Left ventricle myocardium inferior (tissue), 1 donor: ENCODE results near the gene TTC34. TPM values are rescaled to one million over a fixed set of nuclear protein-coding genes. Genes with fewer than 3 reads are reported as not detected.

Source experiments
- DNase-seq: peaks from one replicate; pipeline ENCODE4 v3.0.0-alpha.2; 2020
- H3K27ac ChIP-seq: fragments of 200-600 bp; replicated peaks from 2 replicates; pipeline ENCODE4 v1.8.0; 2021
- H3K27me3 ChIP-seq: fragments of 200-600 bp; 2 replicates; pipeline ENCODE4 v1.8.0; 2021; ENCODE audit warnings: low read depth
- H3K36me3 ChIP-seq: fragments of 200-600 bp; 2 replicates; pipeline ENCODE4 v1.8.0; 2021
- H3K4me1 ChIP-seq: fragments of 200-600 bp; 2 replicates; pipeline ENCODE4 v1.8.0; 2021
- H3K4me3 ChIP-seq: fragments of 200-600 bp; 2 replicates; pipeline ENCODE4 v1.8.0; 2021; ENCODE audit warnings: mild to moderate bottlenecking, moderate library complexity
- H3K9me3 ChIP-seq: fragments of 200-600 bp; replicated peaks from 2 replicates; pipeline ENCODE4 v1.8.0; 2021
- intact Hi-C: fragments of 100-400 bp; cut with micrococcal nuclease; formaldehyde crosslinking; loops from one replicate; pipeline ENCODE4 v1.11.0; 2022
- total RNA-seq: library from RNA; stranded (reverse); fragmentation: NEBNext Ultra II Directional; extraction: Animal tissue kit (Norgen Biotek cat#: 25700); gene quantifications from one replicate; pipeline ENCODE4 v1.2.1, GENCODE V29; 2021
- TF ChIP-seq, protein P1 (sequence below): fragments of 200-600 bp; IDR thresholded peaks from 2 replicates; pipeline ENCODE4 v1.8.0; 2021; ENCODE audit warnings: antibody characterized with exemption, mild to moderate bottlenecking, borderline replicate concordance
- donor health status: DM: no; HTN: yes; CAD: no; lungs with severe emphysema.

Gene TTC34
- total RNA-seq, 1 donor from 2014 or later: 0.91 TPM

DNA sequence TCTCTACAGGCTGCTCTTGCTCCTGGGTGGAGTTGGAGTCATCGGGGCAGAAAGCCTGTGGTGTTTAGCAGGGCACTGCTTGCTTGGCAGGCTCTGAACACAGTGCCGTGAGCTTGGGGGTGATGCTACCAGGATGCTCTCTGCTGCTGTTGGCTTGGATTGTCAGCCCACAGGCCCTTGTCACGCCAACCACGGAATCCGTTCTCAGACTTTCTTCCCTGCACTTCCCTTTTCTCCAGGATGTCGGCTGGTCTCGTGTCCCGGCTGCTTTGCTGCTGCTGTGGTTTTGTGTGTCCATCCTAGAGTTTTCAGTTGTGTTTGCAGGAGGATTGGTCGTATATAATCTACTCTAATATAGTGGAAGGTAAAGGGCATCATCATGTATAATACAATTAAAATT, 44.4 kb upstream of the TTC34 start:
- intact Hi-C loops: no loop called here
- TF ChIP-seq, protein P1, sequence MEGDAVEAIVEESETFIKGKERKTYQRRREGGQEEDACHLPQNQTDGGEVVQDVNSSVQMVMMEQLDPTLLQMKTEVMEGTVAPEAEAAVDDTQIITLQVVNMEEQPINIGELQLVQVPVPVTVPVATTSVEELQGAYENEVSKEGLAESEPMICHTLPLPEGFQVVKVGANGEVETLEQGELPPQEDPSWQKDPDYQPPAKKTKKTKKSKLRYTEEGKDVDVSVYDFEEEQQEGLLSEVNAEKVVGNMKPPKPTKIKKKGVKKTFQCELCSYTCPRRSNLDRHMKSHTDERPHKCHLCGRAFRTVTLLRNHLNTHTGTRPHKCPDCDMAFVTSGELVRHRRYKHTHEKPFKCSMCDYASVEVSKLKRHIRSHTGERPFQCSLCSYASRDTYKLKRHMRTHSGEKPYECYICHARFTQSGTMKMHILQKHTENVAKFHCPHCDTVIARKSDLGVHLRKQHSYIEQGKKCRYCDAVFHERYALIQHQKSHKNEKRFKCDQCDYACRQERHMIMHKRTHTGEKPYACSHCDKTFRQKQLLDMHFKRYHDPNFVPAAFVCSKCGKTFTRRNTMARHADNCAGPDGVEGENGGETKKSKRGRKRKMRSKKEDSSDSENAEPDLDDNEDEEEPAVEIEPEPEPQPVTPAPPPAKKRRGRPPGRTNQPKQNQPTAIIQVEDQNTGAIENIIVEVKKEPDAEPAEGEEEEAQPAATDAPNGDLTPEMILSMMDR: no peak
- H3K4me1 ChIP-seq: no peaks in the 10 kb centered on the region
- no peak overlapping the region for H3K4me3 ChIP-seq
- peaks cover 22% of the 10 kb centered on the region for H3K9me3 ChIP-seq
- H3K27ac ChIP-seq: no peak overlapping the region
- no peak for DNase-seq
- peaks cover 63% of the 10 kb centered on the region for H3K27me3 ChIP-seq
- no peaks in the 10 kb centered on the region for H3K36me3 ChIP-seq

GRCh38 chr1:2840036-2840809, 38.7 kb upstream of the TTC34 start:
- Histone ChIP-seq H3K9me3 (peaks cover 22% of the 10 kb centered on the region), H3K36me3 (no peaks in the 10 kb centered on the region), H3K27ac (no peak overlapping the region), H3K4me1 (no peaks in the 10 kb centered on the region), H3K4me3 (no peak overlapping the region), H3K27me3 (peaks cover 46% of the 10 kb centered on the region)
- DNase-seq: no peak
- TF ChIP-seq, protein P1: no peak
- intact Hi-C loops: no loop called here

- H3K9me3 ChIP-seq: peaks cover 10% of the 10 kb centered on the region
- TF ChIP-seq, protein P1: no peak
- H3K4me1 ChIP-seq: no peaks in the 10 kb centered on the region
- intact Hi-C loops: no loop called here
- no peaks in the 10 kb centered on the region for H3K36me3 ChIP-seq
- no peak overlapping the region for H3K4me3 ChIP-seq
- H3K27ac ChIP-seq: no peak overlapping the region
- peaks cover 58% of the 10 kb centered on the region for H3K27me3 ChIP-seq
- no peak for DNase-seq
Observed at GRCh38 chr1:2837823-2838222, 36.3 kb upstream of the TTC34 start.

GRCh38 chr1:2837316-2837715, 35.8 kb upstream of the TTC34 start:
- Histone ChIP-seq H3K27me3 (peaks cover 60% of the 10 kb centered on the region), H3K9me3 (peaks cover 5% of the 10 kb centered on the region), H3K36me3 (no peaks in the 10 kb centered on the region), H3K4me1 (no peaks in the 10 kb centered on the region), H3K27ac (no peak overlapping the region), H3K4me3 (no peak overlapping the region)
- intact Hi-C loops: no loop called here
- no peak for DNase-seq
- TF ChIP-seq, protein P1: no peak

DNA sequence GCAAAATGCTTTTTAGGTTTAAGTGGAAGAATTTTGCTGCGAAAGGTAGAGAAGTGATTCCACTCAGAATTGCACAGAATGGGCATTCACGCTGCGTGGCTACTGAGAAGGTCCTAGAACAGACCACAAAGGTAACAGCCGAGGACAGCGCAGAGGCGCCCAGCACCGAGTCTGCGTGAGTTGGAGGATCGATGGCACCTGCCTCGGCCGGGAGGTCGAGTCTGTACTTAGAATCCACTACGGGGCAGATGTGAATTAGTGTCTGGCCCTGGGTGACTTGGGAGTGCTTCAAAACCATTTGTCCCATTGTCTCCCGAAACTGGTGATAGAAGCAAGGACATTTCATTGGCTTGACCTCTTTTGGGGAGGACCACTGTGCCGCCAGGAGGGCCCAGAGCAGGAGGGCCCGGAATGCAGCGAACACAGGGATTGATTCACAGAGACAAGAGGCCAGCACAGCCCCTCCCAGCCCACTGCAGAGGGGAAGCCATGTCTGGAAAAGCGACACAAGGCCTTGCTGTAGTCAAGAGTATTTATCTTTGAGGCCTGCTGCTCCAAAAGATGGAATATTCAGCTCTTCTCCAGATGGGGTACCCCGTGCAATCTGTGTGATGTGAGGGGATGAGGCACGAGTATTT, 35.0 kb upstream of the TTC34 start:
- Histone ChIP-seq H3K27ac (no peak overlapping the region), H3K27me3 (peaks cover 64% of the 10 kb centered on the region), H3K4me1 (no peaks in the 10 kb centered on the region), H3K36me3 (no peaks in the 10 kb centered on the region), H3K9me3 (no peaks in the 10 kb centered on the region), H3K4me3 (no peak overlapping the region)
- DNase-seq: no peak
- intact Hi-C loops: no loop called here
- TF ChIP-seq, protein P1: no peak
